ENCODE results near the gene MYL5. TPM values are rescaled to one million over a fixed set of nuclear protein-coding genes. Genes with fewer than 3 reads are reported as not detected.
"Not testable (repeated sequence)": the region's sequence is repeated elsewhere in the genome, so short reads cannot be mapped to it uniquely, and the experiment has no call there.

MYL5 gene
- total RNA-seq, 1 donor from 2014 or later: 29.8 TPM

DNA sequence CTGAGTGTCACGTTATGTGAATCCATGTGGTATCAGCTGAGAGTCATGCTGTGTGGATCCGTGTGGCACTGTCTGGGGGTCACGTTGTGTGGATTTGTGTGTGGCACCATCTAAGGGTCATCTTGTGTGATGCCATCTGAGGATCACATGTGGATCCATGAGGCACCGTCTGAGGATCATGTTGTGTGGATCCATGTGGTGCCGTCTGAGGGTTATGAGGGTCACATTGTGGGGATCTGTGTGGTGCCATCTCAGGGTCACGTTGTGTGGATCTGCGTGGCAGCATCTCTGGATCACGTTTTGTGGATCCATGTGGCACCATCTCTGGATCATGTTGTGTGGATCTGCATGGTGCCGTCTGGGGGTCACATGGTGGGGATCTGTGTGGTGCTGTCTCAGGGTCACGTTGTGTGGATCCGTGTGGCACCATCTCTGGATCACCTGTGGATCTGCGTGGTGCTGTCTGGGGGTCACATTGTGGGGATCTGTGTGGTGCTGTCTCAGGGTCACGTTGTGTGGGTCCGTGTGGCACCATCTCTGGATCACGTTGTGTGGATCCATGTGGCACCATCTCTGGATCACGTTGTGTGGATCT lies 42.0 kb upstream of the MYL5 start:
- Mint-ChIP-seq H3K4me1 (ENCODE audit: low read depth) (no peaks in the 10 kb centered on the region), H3K36me3 (ENCODE audit: low read depth) (no peaks in the 10 kb centered on the region), H3K4me3 (ENCODE audit: low read depth) (no peak overlapping the region), H3K27me3 (ENCODE audit: low read depth) (no peaks in the 10 kb centered on the region), H3K9me3 (peaks cover 19% of the 10 kb centered on the region), H3K27ac (no peak overlapping the region)
- DNase-seq (ENCODE audit: low spot score): no peak
- intact Hi-C loops (cut with micrococcal nuclease): no loop called here

DNA sequence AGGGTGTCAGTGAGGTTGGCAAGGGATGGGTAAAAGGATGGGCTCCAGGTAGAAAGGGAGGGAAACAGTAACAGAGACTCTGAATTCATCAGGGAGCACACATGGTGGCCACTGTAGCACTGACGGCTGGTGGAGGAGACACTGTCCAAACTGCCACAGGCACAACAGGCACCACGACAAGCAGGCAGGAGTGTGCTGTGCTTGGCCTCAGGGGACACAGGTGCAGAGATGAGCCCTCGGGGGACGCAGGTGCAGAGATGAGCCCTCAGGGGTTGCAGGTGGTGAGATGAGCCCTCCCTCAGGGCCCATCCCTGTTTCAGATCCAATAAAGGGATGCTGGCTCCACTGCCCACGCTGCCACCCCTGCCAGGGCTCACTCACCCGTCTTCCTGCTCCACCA lies 41.4 kb upstream of the MYL5 start:
- DNase-seq (ENCODE audit: low spot score): no peak
- no peak overlapping the region for H3K4me3 Mint-ChIP-seq (ENCODE audit: low read depth)
- no peak overlapping the region for H3K27ac Mint-ChIP-seq
- intact Hi-C loops (cut with micrococcal nuclease): no loop called here
- H3K36me3 Mint-ChIP-seq (ENCODE audit: low read depth): no peaks in the 10 kb centered on the region
- H3K4me1 Mint-ChIP-seq (ENCODE audit: low read depth): no peaks in the 10 kb centered on the region
- no peaks in the 10 kb centered on the region for H3K27me3 Mint-ChIP-seq (ENCODE audit: low read depth)
- H3K9me3 Mint-ChIP-seq: peaks cover 19% of the 10 kb centered on the region

DNA sequence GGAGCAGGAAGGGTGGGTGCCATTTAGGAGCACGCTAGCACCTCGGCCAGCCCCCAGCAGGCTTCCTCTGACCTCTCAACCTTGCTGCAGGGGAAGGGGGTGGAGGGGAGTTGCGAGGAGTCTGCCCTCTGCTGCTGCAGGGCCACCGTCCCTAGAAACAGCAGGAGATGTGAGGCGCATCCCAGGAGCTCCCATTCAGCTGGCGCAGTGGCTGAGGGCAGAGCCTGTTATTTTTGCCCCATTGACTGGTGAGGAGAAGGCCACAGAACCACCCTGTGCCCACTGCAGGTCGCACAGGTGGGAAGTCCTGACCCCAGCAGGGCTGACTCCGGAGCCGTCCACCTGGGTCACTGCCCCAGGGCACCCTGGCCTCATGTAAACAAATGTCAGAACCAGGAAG lies 40.9 kb upstream of the MYL5 start:
- peaks cover 19% of the 10 kb centered on the region for H3K9me3 Mint-ChIP-seq
- H3K27me3 Mint-ChIP-seq (ENCODE audit: low read depth): no peaks in the 10 kb centered on the region
- intact Hi-C loops (cut with micrococcal nuclease): no loop called here
- no peak for DNase-seq (ENCODE audit: low spot score)
- H3K4me1 Mint-ChIP-seq (ENCODE audit: low read depth): no peaks in the 10 kb centered on the region
- H3K4me3 Mint-ChIP-seq (ENCODE audit: low read depth): no peak overlapping the region
- no peak overlapping the region for H3K27ac Mint-ChIP-seq
- no peaks in the 10 kb centered on the region for H3K36me3 Mint-ChIP-seq (ENCODE audit: low read depth)

DNA sequence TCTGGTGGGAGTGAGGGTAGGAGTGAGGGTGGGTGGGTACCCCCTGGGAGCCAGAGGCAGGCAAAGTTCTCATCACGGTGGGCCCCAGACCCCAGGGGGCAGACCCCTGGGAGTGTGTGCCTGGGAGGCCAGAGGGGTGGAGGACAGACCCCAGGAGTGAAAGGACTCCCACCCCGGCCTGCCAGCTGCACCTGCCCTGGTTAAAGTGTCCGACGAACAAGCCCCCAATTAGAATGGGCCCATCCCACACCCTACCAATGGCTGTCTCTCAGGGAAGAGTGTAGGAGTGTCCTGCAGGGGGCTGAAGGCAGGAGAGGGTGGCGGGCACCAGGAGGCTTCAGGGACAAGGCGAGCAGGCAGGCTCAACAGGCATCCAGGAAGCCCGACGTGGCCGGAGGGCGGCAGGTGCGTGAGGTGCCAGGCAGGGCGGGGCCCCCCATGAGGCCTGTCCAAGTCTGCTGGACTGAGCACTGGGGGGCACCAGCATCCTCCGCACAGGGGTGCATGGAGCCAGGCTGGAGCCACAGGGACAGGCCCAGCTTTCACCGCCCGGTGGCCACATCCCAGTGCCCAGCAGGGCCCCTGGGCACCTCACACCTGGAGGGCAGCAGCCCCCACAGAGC lies 40.3 kb upstream of the MYL5 start:
- DNase-seq (ENCODE audit: low spot score): no peak
- no peaks in the 10 kb centered on the region for H3K4me1 Mint-ChIP-seq (ENCODE audit: low read depth)
- intact Hi-C loops (cut with micrococcal nuclease): no loop called here
- no peak overlapping the region for H3K4me3 Mint-ChIP-seq (ENCODE audit: low read depth)
- H3K9me3 Mint-ChIP-seq: peaks cover 19% of the 10 kb centered on the region
- H3K36me3 Mint-ChIP-seq (ENCODE audit: low read depth): no peaks in the 10 kb centered on the region
- H3K27me3 Mint-ChIP-seq (ENCODE audit: low read depth): no peaks in the 10 kb centered on the region
- no peak overlapping the region for H3K27ac Mint-ChIP-seq

DNA sequence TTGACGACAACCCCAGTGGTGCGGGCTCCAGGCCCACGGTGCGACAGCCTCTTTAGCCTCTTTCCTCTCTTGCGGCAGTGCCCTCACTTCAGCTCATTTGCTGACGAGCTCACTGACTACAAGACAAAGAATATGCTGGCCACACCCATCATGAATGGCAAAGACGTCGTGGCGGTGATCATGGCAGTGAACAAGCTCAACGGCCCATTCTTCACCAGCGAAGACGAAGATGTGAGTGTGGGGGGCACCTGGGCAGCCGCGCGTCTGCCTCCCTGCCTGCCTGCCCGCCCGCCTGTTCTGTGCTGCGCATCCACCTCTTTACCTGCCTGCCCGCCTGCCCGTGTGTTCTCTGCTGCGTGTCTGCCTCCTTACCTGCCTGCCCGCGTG lies 39.8 kb upstream of the MYL5 start:
- intact Hi-C loops (cut with micrococcal nuclease): no loop called here
- Mint-ChIP-seq H3K4me1 (ENCODE audit: low read depth) (no peaks in the 10 kb centered on the region), H3K27ac (no peak overlapping the region), H3K4me3 (ENCODE audit: low read depth) (no peak overlapping the region), H3K36me3 (ENCODE audit: low read depth) (no peaks in the 10 kb centered on the region), H3K9me3 (peaks cover 19% of the 10 kb centered on the region), H3K27me3 (ENCODE audit: low read depth) (no peaks in the 10 kb centered on the region)
- DNase-seq (ENCODE audit: low spot score): no peak

DNA sequence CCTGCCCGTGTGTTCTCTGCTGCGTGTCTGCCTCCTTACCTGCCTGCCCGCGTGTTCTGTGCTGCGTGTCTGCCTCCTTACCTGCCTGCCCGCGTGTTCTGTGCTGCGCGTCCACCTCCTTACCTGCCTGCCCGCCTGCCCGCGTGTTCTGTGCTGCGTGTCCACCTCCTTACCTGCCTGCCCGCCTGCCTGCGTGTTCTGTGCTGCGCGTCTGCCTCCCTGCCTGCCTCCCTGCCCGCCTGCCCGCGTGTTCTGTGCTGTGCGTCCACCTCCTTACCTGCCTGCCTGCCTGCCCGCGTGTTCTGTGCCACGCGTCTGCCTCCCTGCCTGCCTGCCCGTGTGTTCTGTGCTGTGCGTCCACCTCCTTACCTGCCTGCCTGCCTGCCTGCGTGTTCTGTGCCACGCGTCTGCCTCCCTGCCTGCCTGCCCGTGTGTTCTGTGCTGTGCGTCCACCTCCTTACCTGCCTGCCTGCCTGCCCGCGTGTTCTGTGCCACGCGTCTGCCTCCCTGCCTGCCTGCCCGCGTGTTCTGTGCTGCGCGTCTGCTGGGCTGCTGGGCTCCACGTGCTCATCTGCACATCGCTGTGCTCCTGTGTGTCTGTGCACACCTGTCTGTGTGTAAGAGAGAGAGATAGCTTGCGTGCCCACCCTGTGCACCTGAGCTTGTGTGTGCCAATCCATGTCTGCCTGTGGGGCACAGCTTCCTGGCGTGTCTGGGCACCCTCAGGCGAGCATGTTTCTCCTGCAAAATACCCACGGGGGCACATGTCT lies 39.1 kb upstream of the MYL5 start:
- H3K27me3 Mint-ChIP-seq (ENCODE audit: low read depth); H3K36me3 Mint-ChIP-seq (ENCODE audit: low read depth); intact Hi-C loops (cut with micrococcal nuclease); DNase-seq (ENCODE audit: low spot score); H3K27ac Mint-ChIP-seq; H3K4me3 Mint-ChIP-seq (ENCODE audit: low read depth); H3K4me1 Mint-ChIP-seq (ENCODE audit: low read depth): not testable (repeated sequence)
- H3K9me3 Mint-ChIP-seq: peaks cover 19% of the 10 kb centered on the region

DNA sequence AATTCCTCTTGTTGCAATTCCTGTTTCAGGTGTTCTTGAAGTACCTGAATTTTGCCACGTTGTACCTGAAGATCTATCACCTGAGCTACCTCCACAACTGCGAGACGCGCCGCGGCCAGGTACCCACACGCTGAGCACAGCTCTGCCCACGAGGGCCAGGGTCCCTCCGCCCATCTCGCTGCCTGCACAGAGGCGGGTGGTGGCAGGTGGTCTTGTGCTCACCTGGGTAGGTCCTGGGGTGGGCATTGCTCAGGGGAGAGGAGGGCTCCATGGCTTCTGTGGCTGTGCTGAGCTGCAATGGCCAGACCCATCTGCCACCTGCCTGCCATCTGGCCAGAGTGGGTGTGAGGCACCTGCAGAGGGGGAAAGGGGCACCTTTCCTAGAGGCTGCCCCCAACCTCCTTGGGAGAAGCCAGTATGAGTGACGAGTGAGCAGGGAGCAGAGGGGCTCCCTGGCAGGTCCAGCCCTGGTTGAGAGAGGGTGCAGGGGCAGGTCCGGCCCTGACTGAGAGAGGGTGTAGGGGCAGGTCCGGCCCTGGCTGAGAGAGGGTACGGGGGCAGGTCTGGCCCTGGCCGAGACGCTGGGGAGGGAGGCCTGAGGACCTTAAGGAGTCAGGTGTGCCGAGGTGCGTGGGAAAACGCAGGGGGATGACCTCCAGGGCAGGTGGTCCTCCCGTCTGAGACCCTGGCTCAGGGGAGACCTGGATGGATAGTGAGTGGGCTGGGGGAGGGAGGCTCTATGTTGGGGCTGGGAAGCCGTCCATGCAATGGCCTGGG lies 38.3 kb upstream of the MYL5 start:
- Mint-ChIP-seq H3K9me3 (peaks cover 16% of the 10 kb centered on the region), H3K27ac (no peak overlapping the region), H3K4me1 (ENCODE audit: low read depth) (no peaks in the 10 kb centered on the region), H3K4me3 (ENCODE audit: low read depth) (no peak overlapping the region), H3K27me3 (ENCODE audit: low read depth) (no peaks in the 10 kb centered on the region), H3K36me3 (ENCODE audit: low read depth) (no peaks in the 10 kb centered on the region)
- no peak for DNase-seq (ENCODE audit: low spot score)
- intact Hi-C loops (cut with micrococcal nuclease): no loop called here

DNA sequence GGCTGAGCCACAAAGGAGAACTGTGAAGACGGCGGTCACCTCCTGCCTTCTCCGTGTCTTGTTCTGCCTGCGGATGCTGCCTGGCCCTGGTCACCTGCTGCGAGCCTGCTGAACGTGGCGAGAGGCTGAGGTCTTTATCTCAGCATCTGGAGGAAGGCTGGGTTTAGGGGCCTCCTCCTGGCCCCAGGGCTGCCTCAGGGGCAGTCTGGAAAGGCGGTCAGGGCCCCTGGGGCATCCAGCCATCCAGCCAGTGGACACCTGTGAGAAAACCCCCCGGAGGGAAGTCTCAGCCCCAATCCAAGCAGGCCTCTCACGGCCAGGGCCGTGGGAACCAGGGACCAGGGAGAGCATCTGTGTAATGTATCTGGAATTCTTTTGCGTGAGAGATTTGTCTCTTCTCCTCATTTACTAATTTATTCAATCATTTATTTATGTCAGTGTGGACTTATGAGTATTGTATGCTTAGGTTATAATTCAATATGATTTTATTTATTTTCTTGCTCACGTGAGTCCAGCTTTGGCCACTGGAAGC lies 37.6 kb upstream of the MYL5 start:
- H3K36me3 Mint-ChIP-seq (ENCODE audit: low read depth): no peaks in the 10 kb centered on the region
- H3K4me1 Mint-ChIP-seq (ENCODE audit: low read depth): no peaks in the 10 kb centered on the region
- DNase-seq (ENCODE audit: low spot score): no peak
- intact Hi-C loops (cut with micrococcal nuclease): no loop called here
- no peak overlapping the region for H3K4me3 Mint-ChIP-seq (ENCODE audit: low read depth)
- peaks cover 10% of the 10 kb centered on the region for H3K9me3 Mint-ChIP-seq
- H3K27ac Mint-ChIP-seq: no peak overlapping the region
- H3K27me3 Mint-ChIP-seq (ENCODE audit: low read depth): no peaks in the 10 kb centered on the region

DNA sequence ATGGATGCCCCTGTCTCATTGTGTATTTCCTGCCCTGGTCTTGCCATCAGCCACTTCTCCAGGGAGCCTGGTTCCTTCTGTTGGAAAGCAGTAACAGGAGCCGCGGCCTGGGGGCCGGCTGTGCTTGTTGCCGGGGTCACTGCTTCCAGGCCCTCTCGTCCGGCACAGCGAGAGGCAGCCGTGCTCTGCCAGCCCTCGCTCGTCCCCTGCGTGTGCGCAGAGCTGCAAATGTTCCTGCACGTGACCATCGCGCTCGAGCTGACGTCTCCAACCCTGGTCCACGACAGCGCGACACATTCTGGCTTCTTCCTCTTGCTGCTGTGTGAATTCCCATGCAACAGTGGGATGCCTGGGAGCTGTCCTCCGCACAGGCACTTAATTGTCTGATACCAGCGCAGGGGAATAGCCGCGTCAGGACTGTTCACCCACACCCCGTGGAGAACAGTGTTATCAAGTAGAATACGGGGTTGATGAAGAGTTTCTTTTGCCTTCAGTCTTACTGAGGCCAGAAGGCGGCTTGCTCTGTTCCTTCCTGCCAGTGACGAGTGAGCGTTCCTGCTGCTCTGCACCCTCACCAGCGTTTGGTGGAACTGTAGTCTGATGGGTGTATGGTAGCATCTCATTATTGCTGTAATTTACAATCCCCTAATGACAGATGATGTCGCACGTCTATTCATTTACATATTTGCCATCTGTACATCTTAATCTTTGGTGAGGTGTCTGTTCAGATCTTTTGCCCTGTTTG lies 36.6 kb upstream of the MYL5 start:
- peaks cover 2% of the 10 kb centered on the region for H3K9me3 Mint-ChIP-seq
- H3K4me1 Mint-ChIP-seq (ENCODE audit: low read depth): no peaks in the 10 kb centered on the region
- intact Hi-C loops (cut with micrococcal nuclease): no loop called here
- no peak overlapping the region for H3K27ac Mint-ChIP-seq
- no peaks in the 10 kb centered on the region for H3K36me3 Mint-ChIP-seq (ENCODE audit: low read depth)
- no peaks in the 10 kb centered on the region for H3K27me3 Mint-ChIP-seq (ENCODE audit: low read depth)
- H3K4me3 Mint-ChIP-seq (ENCODE audit: low read depth): no peak overlapping the region
- no peak for DNase-seq (ENCODE audit: low spot score)

DNA sequence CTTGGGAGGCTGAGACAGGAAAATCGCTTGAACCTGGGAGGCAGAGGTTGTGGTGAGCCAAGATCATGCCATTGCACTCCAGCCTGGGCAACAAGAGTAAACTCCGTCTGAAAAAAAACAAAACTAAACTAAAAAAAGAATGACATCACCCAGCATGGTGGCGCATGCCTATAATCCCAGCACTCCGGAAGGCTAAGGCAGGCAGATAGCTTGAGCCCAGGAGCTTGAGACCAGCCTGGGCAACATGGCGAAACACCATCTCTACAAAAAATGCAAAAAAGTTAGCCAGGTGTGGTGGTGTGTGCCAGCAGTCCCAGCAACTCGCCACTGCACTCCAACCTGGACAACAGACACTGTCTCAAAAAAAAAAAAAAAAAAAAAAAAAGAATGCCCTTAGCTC lies 32.0 kb upstream of the MYL5 start:
- intact Hi-C loops (cut with micrococcal nuclease); H3K36me3 Mint-ChIP-seq (ENCODE audit: low read depth); H3K4me1 Mint-ChIP-seq (ENCODE audit: low read depth); H3K9me3 Mint-ChIP-seq; H3K27me3 Mint-ChIP-seq (ENCODE audit: low read depth); H3K27ac Mint-ChIP-seq; DNase-seq (ENCODE audit: low spot score); H3K4me3 Mint-ChIP-seq (ENCODE audit: low read depth): not testable (repeated sequence)

DNA sequence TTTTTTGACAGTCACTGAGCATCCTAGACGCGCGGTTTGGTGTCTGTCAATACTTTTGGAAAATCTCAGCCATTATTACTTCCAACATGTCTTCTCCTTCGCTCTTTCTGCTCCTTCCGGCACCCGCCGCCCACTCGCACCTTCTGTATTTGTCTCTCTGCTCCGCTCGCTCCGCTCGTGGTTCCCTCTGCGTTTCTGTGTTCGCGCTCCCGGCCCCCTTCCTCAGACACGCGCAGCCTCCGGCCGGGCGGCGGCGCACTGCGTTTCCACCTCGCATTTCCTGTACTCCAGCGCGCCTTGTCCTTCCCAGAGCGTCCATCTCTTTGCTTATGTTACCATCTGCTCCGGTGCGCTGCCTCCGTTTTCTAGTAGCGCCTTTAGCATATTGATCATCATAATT lies 27.9 kb upstream of the MYL5 start:
- Mint-ChIP-seq H3K9me3 (peaks cover 9% of the 10 kb centered on the region), H3K4me1 (ENCODE audit: low read depth) (peaks cover 1% of the 10 kb centered on the region), H3K27me3 (ENCODE audit: low read depth) (no peaks in the 10 kb centered on the region), H3K27ac (no peak overlapping the region), H3K36me3 (ENCODE audit: low read depth) (no peaks in the 10 kb centered on the region), H3K4me3 (ENCODE audit: low read depth) (peak overlapping the region; percentile 58)
- intact Hi-C loops (cut with micrococcal nuclease): no loop called here
- DNase-seq (ENCODE audit: low spot score): no peak

DNA sequence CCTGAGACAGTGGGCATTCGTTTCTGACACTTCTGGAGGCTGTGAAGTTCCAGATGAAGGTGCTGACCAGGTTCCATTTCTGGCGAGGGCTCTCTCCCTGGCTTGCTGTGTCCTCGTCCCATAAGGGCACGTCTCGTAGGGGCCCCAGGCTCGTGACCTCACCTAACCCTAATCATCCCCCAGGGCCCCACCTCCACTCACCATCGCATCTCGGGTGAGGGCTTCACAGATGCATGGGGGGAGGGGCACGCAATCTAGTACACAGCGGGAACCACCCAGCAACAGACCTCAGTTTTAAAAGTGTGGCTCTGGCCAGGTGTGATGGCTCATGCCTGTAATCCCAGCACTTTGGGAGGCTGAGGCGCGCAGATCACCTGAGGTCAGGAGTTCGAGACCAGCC lies 26.9 kb upstream of the MYL5 start:
- Mint-ChIP-seq H3K36me3 (ENCODE audit: low read depth) (no peaks in the 10 kb centered on the region), H3K27ac (no peak overlapping the region), H3K9me3 (peaks cover 9% of the 10 kb centered on the region), H3K4me3 (ENCODE audit: low read depth) (no peak overlapping the region), H3K4me1 (ENCODE audit: low read depth) (peaks cover 1% of the 10 kb centered on the region), H3K27me3 (ENCODE audit: low read depth) (no peaks in the 10 kb centered on the region)
- DNase-seq (ENCODE audit: low spot score): no peak
- intact Hi-C loops (cut with micrococcal nuclease): no loop called here
